OCI-LY3 (cell line): ENCODE results near the gene MAGEB16.

Source experiments
- H2AFZ ChIP-seq: fragments of 200-600, 300-600 bp; shearing (Covaris generic); 2 replicates; pipeline ENCODE4 v1.6.0; 2014; ENCODE audit warnings: antibody characterized with exemption, low read depth, low read length
- H3K27ac ChIP-seq: fragments of 200-600, 300-600 bp; sonication (generic); 2 replicates; pipeline ENCODE4 v1.5.1; 2014; ENCODE audit warnings: mild to moderate bottlenecking, low read length, moderate library complexity, mixed read lengths
- H3K27me3 ChIP-seq: fragments of 200-600, 300-600 bp; sonication (generic); 2 replicates; pipeline ENCODE4 v1.6.1; 2014; ENCODE audit warnings: low read depth, low read length, mixed read lengths
- H3K36me3 ChIP-seq: fragments of 200-600, 300-600 bp; sonication (generic); replicated peaks from 2 replicates; pipeline ENCODE3; 2014; ENCODE audit warnings: low read depth, low read length, mixed read lengths
- H3K4me1 ChIP-seq: fragments of 300-600, 200-600 bp; sonication (generic); 2 replicates; pipeline ENCODE4 v1.6.1; 2014; ENCODE audit warnings: low read length, mixed read lengths
- H3K4me2 ChIP-seq: fragments of 200-600, 300-600 bp; sonication (generic); 2 replicates; pipeline ENCODE4 v1.6.1; 2014; ENCODE audit warnings: low read length, mixed read lengths
- H3K4me3 ChIP-seq: fragments of 300-600, 200-600 bp; sonication (generic); 2 replicates; pipeline ENCODE4 v1.5.1; 2014; ENCODE audit warnings: antibody characterized with exemption, mild to moderate bottlenecking, low read length, moderate library complexity
- H3K79me2 ChIP-seq: fragments of 300-600, 200-600 bp; shearing (Covaris generic); 2 replicates; pipeline ENCODE4 v1.6.1; 2014; ENCODE audit warnings: mild to moderate bottlenecking, low read length, mixed read lengths
- H3K9ac ChIP-seq: fragments of 300-600, 200-600 bp; shearing (Covaris generic); 2 replicates; pipeline ENCODE4 v1.6.0; 2014; ENCODE audit warnings: mild to moderate bottlenecking, low read length, moderate library complexity
- H3K9me3 ChIP-seq: fragments of 200-600, 300-600 bp; shearing (Covaris generic); 2 replicates; pipeline ENCODE4 v1.6.1; 2014; ENCODE audit warnings: low read length, mixed read lengths; ENCODE audit not compliant: insufficient read depth
- H4K20me1 ChIP-seq: fragments of 200-600, 300-600 bp; sonication (generic); 2 replicates; pipeline ENCODE4 v1.6.1; 2016; ENCODE audit warnings: low read length, mixed read lengths; ENCODE audit not compliant: insufficient read depth
- CTCF ChIP-seq: fragments of 200-600, 300-600 bp; sonication (generic); IDR thresholded peaks from 2 replicates; pipeline ENCODE4 v1.5.1; 2014; ENCODE audit warnings: antibody characterized with exemption, low read length, low read depth
- EZH2phosphoT487 ChIP-seq: fragments of 200-600 bp; shearing (Covaris generic); IDR thresholded peaks from 2 replicates; pipeline ENCODE4 v1.6.1; 2018; ENCODE audit warnings: antibody characterized with exemption, mixed run types, low read depth

MAGEB16 gene

GRCh38 chrX:35787867-35788266, 10.3 kb upstream of the MAGEB16 start:
- Histone ChIP-seq H4K20me1 (no peaks in the 10 kb centered on the region), H3K4me3 (no peak overlapping the region), H3K4me2 (no peak overlapping the region), H3K36me3 (no peaks in the 10 kb centered on the region), H3K4me1 (no peaks in the 10 kb centered on the region), H3K9ac (no peak overlapping the region), H3K9me3 (no peaks in the 10 kb centered on the region), H3K27me3 (no peaks in the 10 kb centered on the region), H3K79me2 (no peaks in the 10 kb centered on the region), H3K27ac (no peak overlapping the region), H2AFZ (no peak overlapping the region)
- TF ChIP-seq CTCF (no peak), EZH2phosphoT487 (no peak)

GRCh38 chrX:35800474-35800873, 2.3 kb downstream of the MAGEB16 start:
- Histone ChIP-seq H3K9me3 (no peaks in the 10 kb centered on the region), H3K36me3 (no peaks in the 10 kb centered on the region), H3K27me3 (no peaks in the 10 kb centered on the region), H3K9ac (no peak overlapping the region), H3K4me2 (no peak overlapping the region), H3K27ac (no peak overlapping the region), H3K4me1 (peaks cover 6% of the 10 kb centered on the region; the same call in 1 of the 2 replicates), H3K4me3 (no peak overlapping the region), H2AFZ (no peak overlapping the region), H4K20me1 (no peaks in the 10 kb centered on the region), H3K79me2 (no peaks in the 10 kb centered on the region)
- TF ChIP-seq EZH2phosphoT487 (no peak), CTCF (no peak)

GRCh38 chrX:35809781-35810180, 11.6 kb downstream of the MAGEB16 start:
- TF ChIP-seq EZH2phosphoT487 (no peak), CTCF (no peak)

GRCh38 chrX:35819241-35819640, 21.1 kb downstream of the MAGEB16 start:
- Histone ChIP-seq H3K79me2 (no peaks in the 10 kb centered on the region), H3K4me3 (no peak overlapping the region), H3K9me3 (no peaks in the 10 kb centered on the region), H3K27ac (no peak overlapping the region), H3K9ac (no peak overlapping the region), H3K4me1 (no peaks in the 10 kb centered on the region), H3K36me3 (no peaks in the 10 kb centered on the region), H4K20me1 (no peaks in the 10 kb centered on the region), H3K27me3 (no peaks in the 10 kb centered on the region), H2AFZ (no peak overlapping the region), H3K4me2 (no peak overlapping the region)
- no peak for TF ChIP-seq EZH2phosphoT487
- TF ChIP-seq CTCF: no peak

More at GRCh38 chrX:35809781-35810180, 11.6 kb downstream of the MAGEB16 start:
- no peak overlapping the region for H3K4me2 ChIP-seq
- no peak overlapping the region for H3K9ac ChIP-seq
- H3K79me2 ChIP-seq: no peaks in the 10 kb centered on the region
- no peaks in the 10 kb centered on the region for H3K9me3 ChIP-seq
- H3K4me1 ChIP-seq: no peaks in the 10 kb centered on the region
- no peaks in the 10 kb centered on the region for H3K36me3 ChIP-seq
- H3K27ac ChIP-seq: no peak overlapping the region
- H4K20me1 ChIP-seq: no peaks in the 10 kb centered on the region
- H3K4me3 ChIP-seq: no peak overlapping the region
- H2AFZ ChIP-seq: no peak overlapping the region
- no peaks in the 10 kb centered on the region for H3K27me3 ChIP-seq
